Uterus (tissue), 4 donors: ENCODE measurements around the gene HS6ST3. TPM values are rescaled to one million over a fixed set of nuclear protein-coding genes. Genes with fewer than 3 reads are reported as not detected.

Experiments used
- DNase-seq, 2 donors: peaks; one replicate each; pipeline ENCODE4 v3.0.0-alpha.2; 2019 to 2020
- H3K27ac ChIP-seq, 2 donors: fragments of 200-600 bp; sonication (generic); 1 replicate in 1 of 2; 2 replicates in 1 of 2; pipeline ENCODE4 v1.5.1; 2016 to 2018
- H3K27me3 ChIP-seq, 2 donors: fragments of 200-600 bp; sonication (generic); one replicate each; pipeline ENCODE4 v1.5.1; 2018 to 2019; ENCODE audit warnings: control low read depth in 1 of 2
- H3K36me3 ChIP-seq, 2 donors: fragments of 200-600 bp; sonication (generic); one replicate each; pipeline ENCODE4 v1.5.1; 2019; ENCODE audit warnings: control low read depth in 1 of 2
- H3K4me1 ChIP-seq, 2 donors: fragments of 200-600 bp; sonication (generic); one replicate each; pipeline ENCODE4 v1.5.1; 2018 to 2019; ENCODE audit warnings: control low read depth in 1 of 2
- H3K4me3 ChIP-seq, 2 donors: fragments of 200-600 bp; sonication (generic); 1 replicate in 1 of 2; 2 replicates in 1 of 2; pipeline ENCODE4 v1.5.1; 2018 to 2019; ENCODE audit warnings: mild to moderate bottlenecking in 1 of 2
- H3K9me3 ChIP-seq, 2 donors: fragments of 200-600 bp; sonication (generic); one replicate each; pipeline ENCODE4 v1.5.1; 2019; ENCODE audit warnings: control low read depth in 1 of 2
- CTCF ChIP-seq, 4 experiments: fragments of 200-600 bp in 2 of 4; fragments of 450-650 bp in 2 of 4; sonication (generic) in 2 of 4; IDR thresholded peaks; one replicate each; pipeline ENCODE4 v1.5.1; 2016 to 2019; ENCODE audit warnings: antibody characterized with exemption in 4 of 4, mild to moderate bottlenecking in 2 of 4, moderate library complexity in 1 of 4
- POLR2A ChIP-seq, 2 donors: fragments of 450-650 bp; IDR thresholded peaks; one replicate each; pipeline ENCODE4 v1.6.1; 2016; ENCODE audit warnings: antibody characterized with exemption in 2 of 2, mild to moderate bottlenecking in 1 of 2, moderate library complexity in 1 of 2
- intact Hi-C: fragments of 100-400 bp; cut with DNase I; formaldehyde crosslinking; loops from one replicate; pipeline ENCODE4 v1.15.1; 2023; ENCODE audit warnings: low total_unique reads
- total RNA-seq, 4 donors: library from RNA; depleted of rRNA in 3 of 4; stranded (reverse); fragments of >200 nt in 3 of 4; gene quantifications; one replicate each; pipeline versions ENCODE4 v1.1.0 to v1.2.4, GENCODE V29; 2014 to 2023
- donor health status: DM: yes; HTN: yes; CAD: no.

The HS6ST3 gene
- total RNA-seq, 4 donors from 2014 or later = 1.3 to 8.7 (median 5.3) TPM

GRCh38 chr13:96684469-96684868 is 594.6 kb downstream of the HS6ST3 start:
- Histone ChIP-seq H3K4me1 (no peaks in the 10 kb centered on the region), H3K9me3 (no peaks in the 10 kb centered on the region), H3K27ac (no peak overlapping the region), H3K4me3 (no peak overlapping the region), H3K36me3 (no peaks in the 10 kb centered on the region), H3K27me3 (no peaks in the 10 kb centered on the region)
- TF ChIP-seq POLR2A (IDR thresholded peaks at IDR 0.05) (no peak), CTCF (IDR thresholded peaks at IDR 0.05) (no peak)
- intact Hi-C loops = no loop called here
- no peak for DNase-seq

GRCh38 chr13:96684907-96685306 is 595.0 kb downstream of the HS6ST3 start:
- Histone ChIP-seq H3K27ac (no peak overlapping the region), H3K36me3 (no peaks in the 10 kb centered on the region), H3K9me3 (no peaks in the 10 kb centered on the region), H3K27me3 (no peaks in the 10 kb centered on the region), H3K4me1 (no peaks in the 10 kb centered on the region), H3K4me3 (no peak overlapping the region)
- no peak for TF ChIP-seq POLR2A (IDR thresholded peaks at IDR 0.05)
- TF ChIP-seq CTCF (IDR thresholded peaks at IDR 0.05) = no peak
- intact Hi-C loops = no loop called here
- DNase-seq = no peak

- no peak for TF ChIP-seq POLR2A (IDR thresholded peaks at IDR 0.05)
- no peak for TF ChIP-seq CTCF (IDR thresholded peaks at IDR 0.05)
- intact Hi-C loops = no loop called here
- Histone ChIP-seq H3K4me1 (no peaks in the 10 kb centered on the region), H3K27ac (no peak overlapping the region), H3K36me3 (no peaks in the 10 kb centered on the region), H3K9me3 (no peaks in the 10 kb centered on the region), H3K4me3 (no peak overlapping the region), H3K27me3 (no peaks in the 10 kb centered on the region)
- DNase-seq = no peak
Measured at GRCh38 chr13:96686286-96686685, 596.4 kb downstream of the HS6ST3 start.

- DNase-seq = no peak
- H3K4me1 ChIP-seq = no peaks in the 10 kb centered on the region
- TF ChIP-seq CTCF (IDR thresholded peaks at IDR 0.05) (no peak), POLR2A (IDR thresholded peaks at IDR 0.05) (no peak)
- H3K4me3 ChIP-seq = no peak overlapping the region
- intact Hi-C loops = no loop called here
- H3K36me3 ChIP-seq = no peaks in the 10 kb centered on the region
- no peaks in the 10 kb centered on the region for H3K9me3 ChIP-seq
- H3K27ac ChIP-seq = no peak overlapping the region
- no peaks in the 10 kb centered on the region for H3K27me3 ChIP-seq
Measured at GRCh38 chr13:96687191-96687590, 597.3 kb downstream of the HS6ST3 start.

GRCh38 chr13:96690998-96691397 is 601.1 kb downstream of the HS6ST3 start:
- TF ChIP-seq POLR2A (IDR thresholded peaks at IDR 0.05) = no peak
- no peak for TF ChIP-seq CTCF (IDR thresholded peaks at IDR 0.05)
- intact Hi-C loops = no loop called here
- no peaks in the 10 kb centered on the region for H3K27me3 ChIP-seq

More at GRCh38 chr13:96690998-96691397, 601.1 kb downstream of the HS6ST3 start:
- no peak overlapping the region for H3K27ac ChIP-seq
- H3K9me3 ChIP-seq = no peaks in the 10 kb centered on the region
- DNase-seq = no peak
- no peaks in the 10 kb centered on the region for H3K36me3 ChIP-seq
- no peaks in the 10 kb centered on the region for H3K4me1 ChIP-seq
- H3K4me3 ChIP-seq = no peak overlapping the region
